Lung (tissue), 12 donors: ENCODE results near the gene PIGN. TPM values are rescaled to one million over a fixed set of nuclear protein-coding genes. Genes with fewer than 3 reads are reported as not detected.

Experiments
- ATAC-seq: fragments of 200-7000 bp; cut with Tn5 transposase; one replicate; pipeline ENCODE4 v1.9.1; 2020; ENCODE audit warnings: moderate number of reproducible peaks; ENCODE audit not compliant: insufficient read depth, low FRiP score
- DNase-seq, 3 donors: peaks; one replicate each; pipeline ENCODE4 v3.0.0-alpha.2; 2013 to 2017
- H3K27ac ChIP-seq, 2 donors: one replicate each; pipeline ENCODE4 v1.5.1; 2013; ENCODE audit warnings: mild to moderate bottlenecking in 2 of 2, moderate library complexity in 2 of 2, control low read depth in 1 of 2, inconsistent platforms in 1 of 2, low read depth in 1 of 2, low read length in 1 of 2
- H3K27me3 ChIP-seq, 3 donors: one replicate each; pipeline ENCODE4 v1.5.1; 2013; ENCODE audit warnings: low read length in 2 of 3; ENCODE audit not compliant: control insufficient read depth in 3 of 3, insufficient read depth in 3 of 3
- H3K36me3 ChIP-seq, 4 donors: one replicate each; pipeline ENCODE4 v1.5.1; 2013; ENCODE audit warnings: low read length in 4 of 4, mild to moderate bottlenecking in 1 of 4, moderate library complexity in 1 of 4; ENCODE audit not compliant: control insufficient read depth in 4 of 4, insufficient read depth in 4 of 4
- H3K4me1 ChIP-seq, 5 donors: one replicate each; pipeline ENCODE4 v1.5.1; 2013; ENCODE audit warnings: low read length in 5 of 5, mild to moderate bottlenecking in 2 of 5, moderate library complexity in 1 of 5; ENCODE audit not compliant: control insufficient read depth in 5 of 5, insufficient read depth in 5 of 5
- H3K4me3 ChIP-seq: one replicate; pipeline ENCODE4 v1.5.1; 2013; ENCODE audit warnings: mild to moderate bottlenecking, control low read depth, moderate library complexity
- H3K9ac ChIP-seq, 2 donors: one replicate each; pipeline ENCODE4 v1.5.1; 2013; ENCODE audit warnings: low read length in 2 of 2, control low read depth in 1 of 2; ENCODE audit not compliant: insufficient read depth in 1 of 2
- H3K9me3 ChIP-seq, 4 donors: one replicate each; pipeline ENCODE4 v1.5.1; 2013; ENCODE audit warnings: low read length in 3 of 4, mild to moderate bottlenecking in 1 of 4, moderate library complexity in 1 of 4; ENCODE audit not compliant: control insufficient read depth in 4 of 4, insufficient read depth in 3 of 4
- WGBS, 2 donors: extraction: QIAGEN DNeasy Blood & Tissue Kit; methylation state at CpG; one replicate each; pipeline ENCODE4 v1.1.7; 2013; 5-methylcytosine and 5-hydroxymethylcytosine counted together
- polyA plus RNA-seq, 2 donors: library from polyadenylated mRNA; stranded (reverse); fragments of 200-250 nt; gene quantifications; one replicate each; pipeline ENCODE4 v1.2.1, GENCODE V29; 2013
- total RNA-seq, 2 donors: library from RNA; depleted of rRNA in 1 of 2; stranded (reverse); fragments of >200 nt in 1 of 2; gene quantifications; one replicate each; pipeline ENCODE4 v1.2.1, GENCODE V29; 2014 to 2021
- TF ChIP-seq, protein P1 (sequence below): IDR thresholded peaks from 2 replicates; pipeline ENCODE4 v1.5.1; 2012; ENCODE audit warnings: mild to moderate bottlenecking; ENCODE audit errors: control extremely low read depth, extremely low read depth
- donor health status: control.
- donor health status: control.
- donor health status: Bipolar disorder and iron deficiency.
- donor health status: healthy.
- donor health status: DM: yes; HTN: yes; CAD: no.

The PIGN gene
- total and polyA plus RNA-seq, 4 donors, result 5.7 to 62.5 (median 16.3) TPM

DNA sequence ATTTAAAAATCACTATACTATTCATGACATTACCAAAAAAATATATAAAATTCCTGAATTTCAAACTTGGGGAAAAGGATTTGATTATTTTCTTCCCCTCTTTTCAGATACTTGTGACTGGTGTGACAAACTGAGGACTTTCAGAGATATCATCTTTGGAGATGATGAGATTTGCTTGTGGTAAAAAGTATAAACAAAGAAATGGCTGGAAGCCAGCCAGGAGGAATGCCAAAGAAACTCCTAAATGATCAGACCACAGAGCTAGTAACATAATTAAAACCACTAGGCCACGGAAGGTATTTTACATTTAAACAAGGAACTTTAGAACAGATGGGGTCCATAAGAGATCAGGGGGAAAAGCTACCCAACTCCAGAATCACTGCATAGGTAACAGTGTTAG, 58.7 kb downstream of the PIGN start:
- TF ChIP-seq, protein P1, sequence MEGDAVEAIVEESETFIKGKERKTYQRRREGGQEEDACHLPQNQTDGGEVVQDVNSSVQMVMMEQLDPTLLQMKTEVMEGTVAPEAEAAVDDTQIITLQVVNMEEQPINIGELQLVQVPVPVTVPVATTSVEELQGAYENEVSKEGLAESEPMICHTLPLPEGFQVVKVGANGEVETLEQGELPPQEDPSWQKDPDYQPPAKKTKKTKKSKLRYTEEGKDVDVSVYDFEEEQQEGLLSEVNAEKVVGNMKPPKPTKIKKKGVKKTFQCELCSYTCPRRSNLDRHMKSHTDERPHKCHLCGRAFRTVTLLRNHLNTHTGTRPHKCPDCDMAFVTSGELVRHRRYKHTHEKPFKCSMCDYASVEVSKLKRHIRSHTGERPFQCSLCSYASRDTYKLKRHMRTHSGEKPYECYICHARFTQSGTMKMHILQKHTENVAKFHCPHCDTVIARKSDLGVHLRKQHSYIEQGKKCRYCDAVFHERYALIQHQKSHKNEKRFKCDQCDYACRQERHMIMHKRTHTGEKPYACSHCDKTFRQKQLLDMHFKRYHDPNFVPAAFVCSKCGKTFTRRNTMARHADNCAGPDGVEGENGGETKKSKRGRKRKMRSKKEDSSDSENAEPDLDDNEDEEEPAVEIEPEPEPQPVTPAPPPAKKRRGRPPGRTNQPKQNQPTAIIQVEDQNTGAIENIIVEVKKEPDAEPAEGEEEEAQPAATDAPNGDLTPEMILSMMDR, result no peak
- 17 to 37% methylated on average over 1 of the region's 1 CpG for WGBS, 2 donors
- Histone ChIP-seq H3K27me3 (no peaks in the 10 kb centered on the region), H3K4me3 (no peak overlapping the region), H3K9me3 (no peaks in the 10 kb centered on the region), H3K9ac (no peak overlapping the region), H3K27ac (no peak overlapping the region), H3K36me3 (no peaks in the 10 kb centered on the region), H3K4me1 (peaks cover 0 to 4% (median 0%) of the 10 kb centered on the region in 5 donors)
- ATAC-seq, result no peak
- DNase-seq, result peak in 1 of 3 donors; percentile 36

GRCh38 chr18:62126737-62127136, 60.1 kb downstream of the PIGN start:
- Histone ChIP-seq H3K9ac (no peak overlapping the region), H3K4me1 (peaks cover 0 to 4% (median 0%) of the 10 kb centered on the region in 5 donors), H3K9me3 (no peaks in the 10 kb centered on the region), H3K27ac (no peak overlapping the region), H3K36me3 (no peaks in the 10 kb centered on the region), H3K4me3 (no peak overlapping the region), H3K27me3 (no peaks in the 10 kb centered on the region)
- DNase-seq (no peak), ATAC-seq (no peak)
- TF ChIP-seq, protein P1, result no peak
- WGBS, 2 donors, result 89 to 91% methylated on average over 2 of the region's 2 CpGs

- DNase-seq, result no peak
- H3K27ac ChIP-seq, result no peak overlapping the region
- H3K9ac ChIP-seq, result no peak overlapping the region
- no peak overlapping the region for H3K4me3 ChIP-seq
- H3K27me3 ChIP-seq, result no peaks in the 10 kb centered on the region
- H3K9me3 ChIP-seq, result no peaks in the 10 kb centered on the region
- TF ChIP-seq, protein P1, result no peak
- no peaks in the 10 kb centered on the region for H3K36me3 ChIP-seq
- peaks cover 0 to 4% (median 0%) of the 10 kb centered on the region in 5 donors for H3K4me1 ChIP-seq
- 99% methylated on average over 2 of the region's 2 CpGs for WGBS, 2 donors
- no peak for ATAC-seq
Observed at GRCh38 chr18:62125702-62126101, 61.2 kb downstream of the PIGN start.

DNA sequence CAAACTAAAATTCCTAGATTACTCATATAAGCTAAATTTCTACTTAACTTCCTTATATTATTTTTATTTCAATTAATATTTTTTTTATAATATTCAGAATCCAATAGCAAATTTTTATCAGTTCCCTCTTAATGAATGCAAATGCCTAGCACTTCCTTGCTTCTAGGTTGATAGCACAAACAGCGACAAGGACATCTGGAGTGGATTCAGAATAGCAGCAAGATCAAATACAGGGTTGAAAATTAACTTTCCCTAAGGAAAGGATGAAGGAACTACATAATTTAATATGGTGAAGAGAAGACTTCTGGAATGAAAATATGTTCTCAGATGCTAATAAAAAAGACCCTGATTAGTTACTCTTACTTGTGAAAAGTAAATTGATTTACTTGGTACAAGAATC, 64.5 kb downstream of the PIGN start:
- H3K27me3 ChIP-seq, result no peaks in the 10 kb centered on the region
- H3K4me3 ChIP-seq, result no peak overlapping the region
- ATAC-seq (no peak), DNase-seq (no peak)
- H3K4me1 ChIP-seq, result peaks cover 0 to 2% (median 0%) of the 10 kb centered on the region in 5 donors
- H3K27ac ChIP-seq, result no peak overlapping the region
- TF ChIP-seq, protein P1, result no peak
- peaks cover 0 to 4% (median 0%) of the 10 kb centered on the region in 4 donors for H3K36me3 ChIP-seq
- WGBS, 2 donors, result 74 to 92% methylated on average over 1 of the region's 1 CpG
- H3K9me3 ChIP-seq, result no peaks in the 10 kb centered on the region
- H3K9ac ChIP-seq, result no peak overlapping the region
